Heart left ventricle (tissue), 13 donors: ENCODE measurements around the gene LENG1.

Experiments used
- POLR2A ChIP-seq, 2 donors: fragments of 450-650 bp; IDR thresholded peaks; one replicate each; pipeline ENCODE4 v1.6.1; 2017; ENCODE audit warnings: antibody characterized with exemption in 2 of 2, mild to moderate bottlenecking in 2 of 2, moderate library complexity in 2 of 2
- TF ChIP-seq, protein P1 (sequence below), 12 donors: fragments of 200-600 bp; sonication (generic) in 4 of 12; IDR thresholded peaks; one replicate each; pipeline versions ENCODE4 v1.5.0 to v1.8.0; 2018 to 2022; ENCODE audit warnings: antibody characterized with exemption in 12 of 12, mild to moderate bottlenecking in 5 of 12
- donor health status: ischemic (EF 13 %, LVEDD 7.1; RV severe dilation, severe dysfunction).
- donor health status: DM: no; HTN: yes; CAD: no.
- donor health status: DM: no; HTN: no; CAD: no.
- donor health status: ischemic (EF 25% LVEDD 6.9; RV normal size, moderate dysfunction).
- donor health status: ischemic (EF 25% LVEDD 5.7; RV mildly dilated, moderate dysfunction).
- donor health status: ischemic (EF 35%, LVEDD 5.7; RV mildly dilated, moderate dysfunction).
- donor health status: nonischemic (EF 11% LVEDD 7.7; RV severe dilation, severe dysfunction).
- donor health status: DM: yes; HTN: yes; CAD: no.
- donor health status: PGD.
- donor health status: ischemic (EF 29% LVEDD 5.4; RV normal size, mild dysfunction).
- donor health status: nonischemic (EF 23%, LVEDD 6.1; RV moderate dilation, normal function).

- TF ChIP-seq, protein P1, sequence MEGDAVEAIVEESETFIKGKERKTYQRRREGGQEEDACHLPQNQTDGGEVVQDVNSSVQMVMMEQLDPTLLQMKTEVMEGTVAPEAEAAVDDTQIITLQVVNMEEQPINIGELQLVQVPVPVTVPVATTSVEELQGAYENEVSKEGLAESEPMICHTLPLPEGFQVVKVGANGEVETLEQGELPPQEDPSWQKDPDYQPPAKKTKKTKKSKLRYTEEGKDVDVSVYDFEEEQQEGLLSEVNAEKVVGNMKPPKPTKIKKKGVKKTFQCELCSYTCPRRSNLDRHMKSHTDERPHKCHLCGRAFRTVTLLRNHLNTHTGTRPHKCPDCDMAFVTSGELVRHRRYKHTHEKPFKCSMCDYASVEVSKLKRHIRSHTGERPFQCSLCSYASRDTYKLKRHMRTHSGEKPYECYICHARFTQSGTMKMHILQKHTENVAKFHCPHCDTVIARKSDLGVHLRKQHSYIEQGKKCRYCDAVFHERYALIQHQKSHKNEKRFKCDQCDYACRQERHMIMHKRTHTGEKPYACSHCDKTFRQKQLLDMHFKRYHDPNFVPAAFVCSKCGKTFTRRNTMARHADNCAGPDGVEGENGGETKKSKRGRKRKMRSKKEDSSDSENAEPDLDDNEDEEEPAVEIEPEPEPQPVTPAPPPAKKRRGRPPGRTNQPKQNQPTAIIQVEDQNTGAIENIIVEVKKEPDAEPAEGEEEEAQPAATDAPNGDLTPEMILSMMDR (IDR thresholded peaks at IDR 0.05): no peak
- peak in 1 of 2 donors; percentile 56 for TF ChIP-seq POLR2A (IDR thresholded peaks at IDR 0.05)
Measured at GRCh38 chr19:54191011-54191810, 31.7 kb upstream of the LENG1 start, which contains the start of gene TSEN34.
